Left hindlimb (tissue), 1 donor: Measurements from ENCODE around the gene EIF4H.
A peak's percentile ranks its signal among the peaks of the same experiment; 100 is the strongest.
"Not testable (repeated sequence)": the region's sequence is repeated elsewhere in the genome, so short reads cannot be mapped to it uniquely, and the experiment has no call there.

ENCODE experiments used
- DNase-seq: peaks from one replicate; pipeline ENCODE4 v3.0.0-alpha.2; 2018

EIF4H gene

GRCh38 chr7:74202841-74203556, 28.8 kb downstream of the EIF4H start:
- no peak for DNase-seq

- DNase-seq = no peak
These were observed 29.9 kb downstream of the EIF4H start for GRCh38 chr7:74203956-74204618.

- DNase-seq = not testable (repeated sequence)
These were observed 31.9 kb downstream of the EIF4H start for GRCh38 chr7:74206052-74206451.

GRCh38 chr7:74206589-74207120, 32.5 kb downstream of the EIF4H start:
- peak; percentile 86 for DNase-seq

GRCh38 chr7:74207586-74207985, 33.4 kb downstream of the EIF4H start:
- DNase-seq = no peak

GRCh38 chr7:74208241-74208640, 34.1 kb downstream of the EIF4H start:
- DNase-seq = not testable (repeated sequence)

GRCh38 chr7:74212661-74213060, 38.5 kb downstream of the EIF4H start:
- DNase-seq = no peak

- peak; percentile 11 for DNase-seq
These were observed 40.9 kb downstream of the EIF4H start for GRCh38 chr7:74214816-74215630.

- DNase-seq = peak; percentile 12
These were observed 41.8 kb downstream of the EIF4H start for GRCh38 chr7:74215921-74216320.

GRCh38 chr7:74216361-74216761, 42.2 kb downstream of the EIF4H start:
- no peak for DNase-seq

- no peak for DNase-seq
These were observed 43.5 kb downstream of the EIF4H start for GRCh38 chr7:74217455-74218342.

- DNase-seq = no peak
These were observed 44.2 kb downstream of the EIF4H start for GRCh38 chr7:74218343-74218698.

- DNase-seq = no peak
These were observed 45.3 kb downstream of the EIF4H start for GRCh38 chr7:74219416-74219815.

GRCh38 chr7:74220229-74220628, 46.1 kb downstream of the EIF4H start:
- no peak for DNase-seq

GRCh38 chr7:74221713-74222112, 47.6 kb downstream of the EIF4H start:
- DNase-seq = no peak

- no peak for DNase-seq
These were observed 48.9 kb downstream of the EIF4H start for GRCh38 chr7:74222851-74223710.

GRCh38 chr7:74223711-74224510, 49.8 kb downstream of the EIF4H start:
- no peak for DNase-seq

- DNase-seq = no peak
These were observed 50.3 kb downstream of the EIF4H start for GRCh38 chr7:74224511-74224832.

GRCh38 chr7:74224907-74225306, 50.8 kb downstream of the EIF4H start:
- not testable (repeated sequence) for DNase-seq

GRCh38 chr7:74225400-74225799, 51.2 kb downstream of the EIF4H start:
- no peak for DNase-seq

GRCh38 chr7:74226633-74227032, 52.5 kb downstream of the EIF4H start:
- no peak for DNase-seq
